ENCODE results near the gene RARA.
A peak's percentile ranks its signal among the peaks of the same experiment; 100 is the strongest.

Gene RARA

DNA sequence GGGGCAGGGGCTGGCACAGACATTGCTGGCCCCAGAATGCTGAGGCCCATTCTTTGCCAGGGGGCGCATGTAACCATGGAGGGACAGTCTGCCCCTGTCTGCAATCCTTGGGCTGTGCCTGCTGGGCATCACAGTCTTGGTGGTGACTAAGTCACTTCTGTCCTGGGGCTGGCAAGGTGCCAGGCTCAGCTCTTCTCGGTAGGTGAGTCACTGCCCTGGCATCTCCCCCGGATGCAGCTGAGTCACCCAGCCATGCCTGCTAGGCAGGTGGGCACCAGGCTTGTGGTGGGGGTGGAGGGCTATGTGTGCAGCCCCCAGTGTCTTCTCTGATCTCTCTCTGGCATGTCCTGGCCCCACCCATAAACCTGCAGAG lies 5.6 kb downstream of the RARA start:
- peaks cover 5% of the 10 kb centered on the region; the same call in 1 of the 2 replicates for H3F3A ChIP-seq (ENCODE audit: low read depth)
- peak overlapping the region; percentile 19 for H3K4me3 ChIP-seq (ENCODE audit: low read length, poor library complexity, severe bottlenecking)
- no peaks in the 10 kb centered on the region for H3K9me2 ChIP-seq (replicated peaks; ENCODE audit: low read depth, low read length)
- no peak overlapping the region for H2AFZ ChIP-seq (ENCODE audit: low read length)
- H3K4me2 ChIP-seq (ENCODE audit: low read depth, low read length, poor library complexity, severe bottlenecking): peak overlapping the region; percentile 47
- TF ChIP-seq, protein P1, sequence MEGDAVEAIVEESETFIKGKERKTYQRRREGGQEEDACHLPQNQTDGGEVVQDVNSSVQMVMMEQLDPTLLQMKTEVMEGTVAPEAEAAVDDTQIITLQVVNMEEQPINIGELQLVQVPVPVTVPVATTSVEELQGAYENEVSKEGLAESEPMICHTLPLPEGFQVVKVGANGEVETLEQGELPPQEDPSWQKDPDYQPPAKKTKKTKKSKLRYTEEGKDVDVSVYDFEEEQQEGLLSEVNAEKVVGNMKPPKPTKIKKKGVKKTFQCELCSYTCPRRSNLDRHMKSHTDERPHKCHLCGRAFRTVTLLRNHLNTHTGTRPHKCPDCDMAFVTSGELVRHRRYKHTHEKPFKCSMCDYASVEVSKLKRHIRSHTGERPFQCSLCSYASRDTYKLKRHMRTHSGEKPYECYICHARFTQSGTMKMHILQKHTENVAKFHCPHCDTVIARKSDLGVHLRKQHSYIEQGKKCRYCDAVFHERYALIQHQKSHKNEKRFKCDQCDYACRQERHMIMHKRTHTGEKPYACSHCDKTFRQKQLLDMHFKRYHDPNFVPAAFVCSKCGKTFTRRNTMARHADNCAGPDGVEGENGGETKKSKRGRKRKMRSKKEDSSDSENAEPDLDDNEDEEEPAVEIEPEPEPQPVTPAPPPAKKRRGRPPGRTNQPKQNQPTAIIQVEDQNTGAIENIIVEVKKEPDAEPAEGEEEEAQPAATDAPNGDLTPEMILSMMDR (conservative IDR thresholded peaks at IDR 0.05; ENCODE audit: low read length): peak; percentile 22
- no peak for TF ChIP-seq EZH2phosphoT487 (IDR thresholded peaks at IDR 0.05; ENCODE audit: borderline replicate concordance)
- no peaks in the 10 kb centered on the region for H3K27me3 ChIP-seq (ENCODE audit: insufficient read depth, low read length, poor library complexity, severe bottlenecking)
- no peaks in the 10 kb centered on the region for H3K9me3 ChIP-seq (ENCODE audit: insufficient read depth, low read depth, low read length)
- peak overlapping the region; percentile 76 for H3K9ac ChIP-seq (ENCODE audit: low read depth, low read length, poor library complexity, severe bottlenecking)
- H3K79me2 ChIP-seq (ENCODE audit: insufficient read depth, low read length): peaks cover 24% of the 10 kb centered on the region
- H3K4me1 ChIP-seq (ENCODE audit: insufficient read depth, low read length, poor library complexity, severe bottlenecking): peaks cover 88% of the 10 kb centered on the region
- peaks cover 11% of the 10 kb centered on the region for H4K20me1 ChIP-seq (ENCODE audit: insufficient read depth, low read length, poor library complexity, severe bottlenecking)
- H3K36me3 ChIP-seq (ENCODE audit: insufficient read depth, low read length): no peaks in the 10 kb centered on the region

DNA sequence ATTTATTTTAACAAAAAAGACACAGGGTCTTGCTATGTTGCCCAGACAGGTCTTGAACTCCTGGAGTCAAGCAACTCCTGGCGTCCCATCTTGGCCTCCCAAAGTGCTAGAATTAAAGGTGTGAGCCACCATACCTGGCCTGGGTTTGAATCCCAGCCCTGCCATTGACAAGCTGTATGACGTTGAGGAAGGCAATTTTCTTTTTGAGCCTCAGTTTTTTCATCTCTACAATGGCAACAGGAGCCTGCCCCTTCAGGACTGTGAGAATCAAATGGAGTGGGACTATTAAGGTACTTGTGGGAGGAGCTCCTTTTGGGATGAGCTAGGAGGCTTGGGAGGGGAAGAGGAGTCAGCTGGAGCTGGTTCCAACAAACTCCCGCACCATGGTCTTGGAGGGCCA lies 6.2 kb downstream of the RARA start:
- peak overlapping the region; percentile 78 for H3K4me2 ChIP-seq (ENCODE audit: low read depth, low read length, poor library complexity, severe bottlenecking)
- TF ChIP-seq, protein P1 (conservative IDR thresholded peaks at IDR 0.05; ENCODE audit: low read length): no peak
- TF ChIP-seq EZH2phosphoT487 (IDR thresholded peaks at IDR 0.05; ENCODE audit: borderline replicate concordance): no peak
- peak overlapping the region; percentile 54 for H3K9ac ChIP-seq (ENCODE audit: low read depth, low read length, poor library complexity, severe bottlenecking)
- peaks cover 12% of the 10 kb centered on the region for H4K20me1 ChIP-seq (ENCODE audit: insufficient read depth, low read length, poor library complexity, severe bottlenecking)
- no peaks in the 10 kb centered on the region for H3K9me2 ChIP-seq (replicated peaks; ENCODE audit: low read depth, low read length)
- peaks cover 5% of the 10 kb centered on the region; the same call in 1 of the 2 replicates for H3F3A ChIP-seq (ENCODE audit: low read depth)
- no peak overlapping the region for H2AFZ ChIP-seq (ENCODE audit: low read length)
- no peaks in the 10 kb centered on the region for H3K27me3 ChIP-seq (ENCODE audit: insufficient read depth, low read length, poor library complexity, severe bottlenecking)
- H3K9me3 ChIP-seq (ENCODE audit: insufficient read depth, low read depth, low read length): no peaks in the 10 kb centered on the region
- H3K79me2 ChIP-seq (ENCODE audit: insufficient read depth, low read length): peaks cover 31% of the 10 kb centered on the region
- no peaks in the 10 kb centered on the region for H3K36me3 ChIP-seq (ENCODE audit: insufficient read depth, low read length)
- peak overlapping the region; percentile 51 for H3K4me3 ChIP-seq (ENCODE audit: low read length, poor library complexity, severe bottlenecking)
- peaks cover 88% of the 10 kb centered on the region for H3K4me1 ChIP-seq (ENCODE audit: insufficient read depth, low read length, poor library complexity, severe bottlenecking)

DNA sequence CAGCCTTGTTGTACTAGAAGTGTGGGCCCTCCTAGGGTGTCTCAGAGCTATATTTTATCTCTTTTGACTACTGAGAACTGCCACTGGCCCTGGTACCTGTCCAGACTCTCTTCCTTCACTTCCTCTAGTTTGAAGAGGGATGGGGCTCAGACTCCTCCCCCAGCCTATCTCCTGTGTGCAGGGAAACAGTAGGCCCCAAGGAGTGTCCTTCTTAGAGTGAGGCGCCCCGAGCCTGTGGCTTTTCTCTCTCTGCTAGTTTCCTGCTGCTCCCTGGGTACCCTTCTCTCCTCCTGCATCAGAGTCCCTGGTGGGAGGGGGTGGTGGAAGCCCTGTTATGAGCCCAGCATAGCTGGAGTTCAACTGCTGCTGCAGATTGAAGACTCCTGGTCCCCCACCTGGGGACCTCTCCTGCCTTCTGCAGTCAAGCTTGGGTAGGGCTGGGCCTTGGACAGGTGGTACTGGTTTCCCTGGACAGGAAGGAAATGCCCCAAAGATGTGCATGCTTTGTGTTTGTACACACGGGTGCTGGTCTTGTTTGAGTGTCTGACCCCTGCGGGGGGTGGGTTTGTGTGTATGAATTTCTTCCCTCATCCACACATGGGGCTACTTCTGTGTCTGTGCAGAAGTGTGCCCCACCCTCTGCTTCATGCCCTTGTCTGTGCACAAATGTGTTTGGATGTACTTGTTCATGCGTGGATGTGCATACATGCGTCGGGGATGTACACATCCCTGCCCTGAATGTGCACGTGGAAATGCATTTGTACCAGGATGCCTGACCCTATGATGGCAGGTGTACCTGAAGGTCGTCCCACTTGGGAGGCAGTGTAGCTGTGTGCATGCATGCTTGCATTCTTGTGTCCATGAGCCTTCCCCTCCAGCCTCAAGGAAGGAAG lies 6.9 kb downstream of the RARA start:
- peak overlapping the region; percentile 54 for H3K9ac ChIP-seq (ENCODE audit: low read depth, low read length, poor library complexity, severe bottlenecking)

More for the DNA sequence above, 6.9 kb downstream of the RARA start:
- H3K79me2 ChIP-seq (ENCODE audit: insufficient read depth, low read length): peaks cover 38% of the 10 kb centered on the region
- TF ChIP-seq EZH2phosphoT487 (IDR thresholded peaks at IDR 0.05; ENCODE audit: borderline replicate concordance): no peak
- TF ChIP-seq, protein P1 (conservative IDR thresholded peaks at IDR 0.05; ENCODE audit: low read length): no peak
- no peaks in the 10 kb centered on the region for H3K27me3 ChIP-seq (ENCODE audit: insufficient read depth, low read length, poor library complexity, severe bottlenecking)
- no peaks in the 10 kb centered on the region for H3K9me2 ChIP-seq (replicated peaks; ENCODE audit: low read depth, low read length)
- no peak overlapping the region for H2AFZ ChIP-seq (ENCODE audit: low read length)
- no peaks in the 10 kb centered on the region for H3K9me3 ChIP-seq (ENCODE audit: insufficient read depth, low read depth, low read length)
- peaks cover 5% of the 10 kb centered on the region; the same call in 1 of the 2 replicates for H3F3A ChIP-seq (ENCODE audit: low read depth)
- peak overlapping the region; percentile 51 for H3K4me3 ChIP-seq (ENCODE audit: low read length, poor library complexity, severe bottlenecking)
- H4K20me1 ChIP-seq (ENCODE audit: insufficient read depth, low read length, poor library complexity, severe bottlenecking): peaks cover 12% of the 10 kb centered on the region
- H3K36me3 ChIP-seq (ENCODE audit: insufficient read depth, low read length): no peaks in the 10 kb centered on the region
- H3K4me1 ChIP-seq (ENCODE audit: insufficient read depth, low read length, poor library complexity, severe bottlenecking): peaks cover 88% of the 10 kb centered on the region
- peak overlapping the region; percentile 78 for H3K4me2 ChIP-seq (ENCODE audit: low read depth, low read length, poor library complexity, severe bottlenecking)
